HepG2 (cell line): ENCODE results near the gene HSPB3. TPM values are rescaled to one million over a fixed set of nuclear protein-coding genes. Genes with fewer than 3 reads are reported as not detected.

Experiments used
- ATAC-seq: fragments of 200-7000 bp; cut with Tn5 transposase; 3 replicates; pipeline ENCODE4 v1.9.1; 2020; ENCODE audit warnings: mild to moderate bottlenecking, moderate library complexity
- BruUV-seq: library from RNA; stranded (reverse); fragments of 400-500 nt; replicated peaks from 2 replicates; lab custom pipeline; 2021; lab: Mats Ljungman, UMichigan
- CTCF ChIA-PET: fragments of 300-600 bp; formaldehyde crosslinking; extraction: SDS; loops from one replicate; lab custom pipeline; 2021; ENCODE audit warnings: low total read pairs, inconsistent platforms, low intra/inter-chr PET ratio; lab: Yijun Ruan, JAX
- POLR2A ChIA-PET: fragments of 350-600 bp; sonication (Branson Sonifier 250); formaldehyde crosslinking; loops from one replicate; lab custom pipeline; 2020; ENCODE audit warnings: antibody characterized with exemption, inconsistent platforms; lab: Yijun Ruan, JAX
- DNase-seq: peaks from one replicate; pipeline ENCODE4 v3.0.0-alpha.2; 2015; ENCODE audit warnings: low spot score
- FAIRE-seq: peaks from 3 replicates; lab custom pipeline; 2011; peaks lifted over from hg19 to GRCh38; lab: Jason Lieb, UNC
- H2AFZ ChIP-seq: one replicate; pipeline ENCODE4 v1.6.1; 2011; ENCODE audit warnings: low read length, inconsistent platforms
- H3K27ac ChIP-seq: fragments of 300-600 bp; 3 replicates; pipeline ENCODE4 v1.8.0; 2011; ENCODE audit warnings: mixed run types, mild to moderate bottlenecking, mixed read lengths, low read length, inconsistent platforms; ENCODE audit not compliant: insufficient read depth; ENCODE audit errors: extremely low read length
- H3K27me3 ChIP-seq, 2 experiments: fragments of 200-600 bp in 1 of 2; 2 replicates in 1 of 2; 3 replicates in 1 of 2; pipeline versions ENCODE4 v1.6.0 to v1.8.0; 2011; ENCODE audit warnings: low read length in 2 of 2, mild to moderate bottlenecking in 2 of 2, moderate library complexity in 2 of 2, inconsistent platforms in 1 of 2; ENCODE audit not compliant: insufficient read depth in 2 of 2, control insufficient read depth in 1 of 2
- H3K36me3 ChIP-seq, 2 experiments: fragments of 200-600 bp in 1 of 2; replicated peaks in 1 of 2; 2 replicates in 1 of 2; 3 replicates in 1 of 2; pipeline versions ENCODE4 v1.5.1 to v1.8.0; 2011; ENCODE audit warnings: low read length in 2 of 2, inconsistent platforms in 1 of 2; ENCODE audit not compliant: insufficient read depth in 2 of 2, control insufficient read depth in 1 of 2
- H3K4me1 ChIP-seq: 2 replicates; pipeline ENCODE4 v1.5.1; 2012; ENCODE audit warnings: low read length, inconsistent platforms; ENCODE audit not compliant: insufficient read depth
- H3K4me2 ChIP-seq: 2 replicates; pipeline ENCODE4 v1.6.0; 2011; ENCODE audit warnings: low read depth, low read length, inconsistent platforms
- H3K4me3 ChIP-seq, 3 experiments: fragments of 200-600 bp in 1 of 3; sonication (generic), shearing (Covaris generic) in 1 of 3; replicated peaks in 1 of 3; 2 replicates each; pipeline ENCODE4 v1.5.1; 2011 to 2016; ENCODE audit warnings: low read length in 3 of 3, inconsistent platforms in 2 of 3, low read depth in 2 of 3, mild to moderate bottlenecking in 2 of 3, control low read depth in 1 of 3, mixed read lengths in 1 of 3; ENCODE audit not compliant: insufficient read depth in 1 of 3
- H3K79me2 ChIP-seq: one replicate; pipeline ENCODE4 v1.6.1; 2011; ENCODE audit warnings: low read length, inconsistent platforms; ENCODE audit not compliant: insufficient read depth
- H3K9ac ChIP-seq: 2 replicates; pipeline ENCODE4 v1.6.0; 2011; ENCODE audit warnings: mild to moderate bottlenecking, low read depth, low read length, inconsistent platforms; ENCODE audit not compliant: insufficient read depth
- H3K9me3 ChIP-seq: 2 replicates; pipeline ENCODE4 v1.5.1; 2012; ENCODE audit warnings: mild to moderate bottlenecking, low read length
- H4K20me1 ChIP-seq: 2 replicates; pipeline ENCODE4 v1.6.0; 2011; ENCODE audit warnings: inconsistent platforms, mild to moderate bottlenecking, low read length, moderate library complexity; ENCODE audit not compliant: insufficient read depth
- ARNTL ChIP-seq: sonication (generic); formaldehyde crosslinking; IDR thresholded peaks from 2 replicates; pipeline ENCODE4 v1.4.0; 2020; ENCODE audit warnings: mild to moderate bottlenecking, missing genetic modification reagents
- EED ChIP-seq: sonication (generic); formaldehyde crosslinking; IDR thresholded peaks from 2 replicates; pipeline ENCODE4 v1.5.0; 2020; ENCODE audit warnings: mild to moderate bottlenecking, missing genetic modification reagents
- HDAC1 ChIP-seq: sonication (generic); formaldehyde crosslinking; IDR thresholded peaks from 2 replicates; pipeline ENCODE4 v1.5.1; 2020; ENCODE audit warnings: mild to moderate bottlenecking, missing genetic modification reagents
- HNRNPK ChIP-seq: fragments of 200-400 bp; formaldehyde crosslinking; IDR thresholded peaks from 2 replicates; pipeline ENCODE4 v1.6.1; 2018; ENCODE audit warnings: low read length, low read depth, moderate library complexity, mild to moderate bottlenecking; ENCODE audit not compliant: poor library complexity, severe bottlenecking
- HOXA3 ChIP-seq: sonication (generic); formaldehyde crosslinking; IDR thresholded peaks from 2 replicates; pipeline ENCODE4 v1.5.0; 2020; ENCODE audit warnings: missing genetic modification reagents
- ISX ChIP-seq: sonication (generic); formaldehyde crosslinking; conservative IDR thresholded peaks from 2 replicates; pipeline ENCODE4 v1.5.0; 2020; ENCODE audit warnings: missing genetic modification reagents
- MXD4 ChIP-seq: IDR thresholded peaks from 2 replicates; pipeline ENCODE4 v1.6.1; 2016; ENCODE audit warnings: mild to moderate bottlenecking, missing biosample characterization, missing genetic modification reagents
- PHF21A ChIP-seq: sonication (generic); formaldehyde crosslinking; IDR thresholded peaks from 2 replicates; pipeline ENCODE4 v1.5.0; 2020; ENCODE audit warnings: mild to moderate bottlenecking, missing genetic modification reagents
- TAF15 ChIP-seq: fragments of 200-400 bp; formaldehyde crosslinking; IDR thresholded peaks from one replicate; pipeline ENCODE4 v1.6.1; 2018; ENCODE audit warnings: mild to moderate bottlenecking, low read depth, low read length; ENCODE audit not compliant: poor library complexity, severe bottlenecking
- ZKSCAN5 ChIP-seq: sonication (generic); formaldehyde crosslinking; IDR thresholded peaks from 2 replicates; pipeline ENCODE4 v1.5.1; 2020; ENCODE audit warnings: mild to moderate bottlenecking, missing genetic modification reagents
- ZNF296 ChIP-seq: sonication (generic); formaldehyde crosslinking; conservative IDR thresholded peaks from 2 replicates; pipeline ENCODE4 v1.5.0; 2020; ENCODE audit warnings: mild to moderate bottlenecking, missing genetic modification reagents
- WGBS: methylation state at CpG from one replicate; pipeline ENCODE4 v1.1.6; 2017; ENCODE audit warnings: low lambda C conversion rate; 5-methylcytosine and 5-hydroxymethylcytosine counted together
- in situ Hi-C: cut with HindIII; loops from 2 replicates; pipeline ENCODE4 v1.10.0; 2017; ENCODE audit warnings: low pct_unique_long_range_greater_than_20kb; ENCODE audit not compliant: extremely low pct_ligation_motif_present
- intact Hi-C: fragments of 100-400 bp; cut with micrococcal nuclease; formaldehyde crosslinking; loops from one replicate; pipeline ENCODE4 v1.10.0; 2022; ENCODE audit not compliant: unreplicated experiment
- polyA plus RNA-seq, 8 experiments: library from polyadenylated mRNA; depleted of rRNA in 3 of 8; stranded (reverse) in 7 of 8; unstranded in 1 of 8; fragments of >200 nt; fragmentation: Illumina TruSeq in 4 of 8; extraction: Trizol in 4 of 8; gene quantifications; 2 replicates each; pipeline versions ENCODE4 v1.2.1 to v1.2.3, GENCODE V29; 2011 to 2016; ENCODE audit warnings: low read depth in 4 of 8, missing spikeins in 1 of 8, mixed read lengths in 1 of 8; ENCODE audit not compliant: insufficient read depth in 1 of 8
- total RNA-seq, 5 experiments: library from RNA; depleted of rRNA; stranded (reverse); fragments of >200 nt; fragmentation: Illumina TruSeq; extraction: Trizol; gene quantifications; 2 replicates each; pipeline ENCODE4 v1.2.3, GENCODE V29; 2016; ENCODE audit warnings: low read depth in 1 of 5
- TF ChIP-seq, protein P1 (sequence below): sonication (generic); formaldehyde crosslinking; IDR thresholded peaks from 2 replicates; pipeline ENCODE4 v1.9.0; 2022; ENCODE audit warnings: missing genetic modification reagents, mild to moderate bottlenecking, borderline replicate concordance

The HSPB3 gene
- total and polyA plus RNA-seq, 2 of the 13 experiments (the other 11 are each of a cell fraction or from before 2014, with no cell fraction given) = not detected

DNA sequence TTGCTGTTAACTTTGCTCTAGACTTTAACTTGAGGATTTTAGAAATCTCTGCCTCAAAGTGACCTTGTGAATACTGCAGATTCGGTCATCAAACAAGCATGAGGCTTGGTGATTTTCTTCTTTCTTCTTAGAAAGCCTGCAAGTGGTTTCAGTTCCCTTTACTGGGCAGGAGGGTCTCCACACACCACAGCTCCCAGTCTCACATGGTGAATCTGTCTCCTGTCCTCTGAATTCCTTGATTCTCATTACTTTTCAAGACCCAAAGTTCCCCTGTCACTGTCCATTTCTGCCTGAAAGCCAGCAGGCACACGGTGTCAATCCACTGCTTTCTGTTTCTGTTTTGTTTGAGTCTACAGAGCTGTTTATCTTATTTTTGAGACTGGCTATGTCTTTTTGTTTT is 14.1 kb downstream of the HSPB3 start:
- H4K20me1 ChIP-seq = no peaks in the 10 kb centered on the region
- no peak for TF ChIP-seq ARNTL (CRISPR knock-in tag)
- no peak for TF ChIP-seq ISX (CRISPR knock-in tag)
- TF ChIP-seq TAF15 = no peak
- TF ChIP-seq EED (CRISPR knock-in tag) = no peak
- TF ChIP-seq HOXA3 (CRISPR knock-in tag) = no peak
- TF ChIP-seq HDAC1 (CRISPR knock-in tag) = no peak
- TF ChIP-seq PHF21A = no peak
- no peak for TF ChIP-seq MXD4 (CRISPR knock-in tag)
- no peak for TF ChIP-seq ZKSCAN5 (CRISPR knock-in tag)
- no peak for TF ChIP-seq HNRNPK
- TF ChIP-seq, protein P1, sequence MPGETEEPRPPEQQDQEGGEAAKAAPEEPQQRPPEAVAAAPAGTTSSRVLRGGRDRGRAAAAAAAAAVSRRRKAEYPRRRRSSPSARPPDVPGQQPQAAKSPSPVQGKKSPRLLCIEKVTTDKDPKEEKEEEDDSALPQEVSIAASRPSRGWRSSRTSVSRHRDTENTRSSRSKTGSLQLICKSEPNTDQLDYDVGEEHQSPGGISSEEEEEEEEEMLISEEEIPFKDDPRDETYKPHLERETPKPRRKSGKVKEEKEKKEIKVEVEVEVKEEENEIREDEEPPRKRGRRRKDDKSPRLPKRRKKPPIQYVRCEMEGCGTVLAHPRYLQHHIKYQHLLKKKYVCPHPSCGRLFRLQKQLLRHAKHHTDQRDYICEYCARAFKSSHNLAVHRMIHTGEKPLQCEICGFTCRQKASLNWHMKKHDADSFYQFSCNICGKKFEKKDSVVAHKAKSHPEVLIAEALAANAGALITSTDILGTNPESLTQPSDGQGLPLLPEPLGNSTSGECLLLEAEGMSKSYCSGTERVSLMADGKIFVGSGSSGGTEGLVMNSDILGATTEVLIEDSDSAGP (CRISPR knock-in tag) = no peak
- no peak for TF ChIP-seq ZNF296
- TF ChIP-seq, all 625 proteins: peak for 0
- ATAC-seq (no peak), DNase-seq (no peak), FAIRE-seq (no peak)
- WGBS = 2% methylated on average over 2 of the region's 2 CpGs
- no TSS peak for BruUV-seq
- in situ Hi-C loops = no loop called here
- CTCF ChIA-PET = no interaction called here
- Histone ChIP-seq H3K9me3 (no peaks in the 10 kb centered on the region), H3K36me3 (no peaks in the 10 kb centered on the region), H3K27me3 (no peaks in the 10 kb centered on the region), H3K4me3 (no peak overlapping the region), H3K4me2 (no peak overlapping the region), H3K9ac (no peak overlapping the region), H2AFZ (no peak overlapping the region), H3K4me1 (no peaks in the 10 kb centered on the region), H3K79me2 (no peaks in the 10 kb centered on the region), H3K27ac (no peak overlapping the region)
- intact Hi-C loops = no loop called here
- POLR2A ChIA-PET = no interaction called here
